Progenitor cell of endocrine pancreas (in vitro differentiated cells): ENCODE measurements around the gene TFAP2A. TPM values are rescaled to one million over a fixed set of nuclear protein-coding genes. Genes with fewer than 3 reads are reported as not detected.
A peak's percentile ranks its signal among the peaks of the same experiment; 100 is the strongest.

ENCODE experiments used
- DNase-seq: peaks from one replicate; pipeline ENCODE4 v3.0.0; 2021; ENCODE audit warnings: low spot score; ENCODE audit not compliant: unreplicated experiment
- H3K27ac Mint-ChIP-seq: 2 replicates; pipeline ENCODE4 v1.8.0; 2021; ENCODE audit warnings: mild to moderate bottlenecking, moderate library complexity, mixed read lengths
- H3K27me3 Mint-ChIP-seq: 2 replicates; pipeline ENCODE4 v1.8.0; 2021; ENCODE audit warnings: mixed read lengths
- H3K36me3 Mint-ChIP-seq: 2 replicates; pipeline ENCODE4 v1.8.0; 2022; ENCODE audit warnings: mixed read lengths; ENCODE audit not compliant: insufficient read depth
- H3K4me1 Mint-ChIP-seq: 2 replicates; pipeline ENCODE4 v1.8.0; 2021; ENCODE audit warnings: low read depth, mixed read lengths
- H3K4me3 Mint-ChIP-seq: 2 replicates; pipeline ENCODE4 v1.8.0; 2021; ENCODE audit warnings: low read depth, mild to moderate bottlenecking, moderate library complexity, mixed read lengths
- H3K9me3 Mint-ChIP-seq: 2 replicates; pipeline ENCODE4 v1.8.0; 2021; ENCODE audit warnings: low read depth, mixed read lengths
- total RNA-seq: library from RNA; stranded (reverse); gene quantifications from 2 replicates; pipeline ENCODE4 v1.2.1, GENCODE V29; 2021
- TF ChIP-seq, protein P1 (sequence below): fragments of 200-600 bp; sonication (generic); IDR thresholded peaks from one replicate; pipeline ENCODE4 v1.5.0; 2021; ENCODE audit warnings: antibody characterized with exemption, mild to moderate bottlenecking; ENCODE audit not compliant: unreplicated experiment

Gene TFAP2A
- total RNA-seq, 1 donor from 2014 or later = 4.7 TPM

DNA sequence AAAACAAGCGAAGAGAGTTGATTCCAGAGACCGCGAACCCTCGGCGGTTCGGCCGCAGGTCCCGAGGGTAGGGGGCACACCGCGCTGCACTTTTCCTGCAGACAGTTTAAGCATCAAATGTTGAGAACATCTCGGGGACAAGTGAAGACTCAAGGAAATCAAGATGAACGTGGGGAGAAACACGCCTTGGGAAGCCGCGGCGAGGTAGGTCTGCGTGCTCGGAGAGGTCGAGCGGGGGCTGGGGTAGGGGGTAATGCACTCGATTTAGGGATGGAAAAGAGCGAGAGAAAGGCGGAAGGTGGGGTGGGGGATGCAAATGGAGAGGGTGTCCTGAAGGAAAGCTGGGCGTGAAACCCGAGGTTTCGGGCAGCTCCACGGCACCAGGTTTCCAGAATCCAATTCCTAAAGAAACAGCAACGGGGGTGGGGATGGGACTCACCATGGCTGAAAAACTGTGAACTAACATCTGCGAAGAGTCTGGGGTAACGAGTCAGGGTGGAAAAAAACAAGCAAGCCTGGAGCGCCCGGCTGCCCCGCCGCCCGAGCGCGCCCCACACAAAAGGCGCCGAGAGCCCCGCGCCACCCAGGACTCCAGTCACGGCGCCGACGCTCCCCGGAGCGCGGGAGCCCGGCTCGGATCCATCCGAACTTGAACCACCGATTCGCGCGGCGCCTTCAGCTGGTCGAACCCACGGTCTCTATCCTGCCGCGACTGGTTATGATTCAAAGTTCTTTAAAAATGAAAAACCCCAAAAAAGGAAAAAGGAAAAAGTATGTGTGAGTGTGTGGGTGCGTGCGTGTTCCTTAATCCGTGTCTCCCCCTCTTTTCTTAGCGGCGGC, 3.5 kb downstream of the TFAP2A start:
- peak overlapping the region; percentile 66 for H3K4me3 Mint-ChIP-seq
- no peak for DNase-seq
- peaks cover 95% of the 10 kb centered on the region for H3K27me3 Mint-ChIP-seq
- no peaks in the 10 kb centered on the region for H3K36me3 Mint-ChIP-seq
- peaks cover 22% of the 10 kb centered on the region for H3K4me1 Mint-ChIP-seq
- TF ChIP-seq, protein P1, sequence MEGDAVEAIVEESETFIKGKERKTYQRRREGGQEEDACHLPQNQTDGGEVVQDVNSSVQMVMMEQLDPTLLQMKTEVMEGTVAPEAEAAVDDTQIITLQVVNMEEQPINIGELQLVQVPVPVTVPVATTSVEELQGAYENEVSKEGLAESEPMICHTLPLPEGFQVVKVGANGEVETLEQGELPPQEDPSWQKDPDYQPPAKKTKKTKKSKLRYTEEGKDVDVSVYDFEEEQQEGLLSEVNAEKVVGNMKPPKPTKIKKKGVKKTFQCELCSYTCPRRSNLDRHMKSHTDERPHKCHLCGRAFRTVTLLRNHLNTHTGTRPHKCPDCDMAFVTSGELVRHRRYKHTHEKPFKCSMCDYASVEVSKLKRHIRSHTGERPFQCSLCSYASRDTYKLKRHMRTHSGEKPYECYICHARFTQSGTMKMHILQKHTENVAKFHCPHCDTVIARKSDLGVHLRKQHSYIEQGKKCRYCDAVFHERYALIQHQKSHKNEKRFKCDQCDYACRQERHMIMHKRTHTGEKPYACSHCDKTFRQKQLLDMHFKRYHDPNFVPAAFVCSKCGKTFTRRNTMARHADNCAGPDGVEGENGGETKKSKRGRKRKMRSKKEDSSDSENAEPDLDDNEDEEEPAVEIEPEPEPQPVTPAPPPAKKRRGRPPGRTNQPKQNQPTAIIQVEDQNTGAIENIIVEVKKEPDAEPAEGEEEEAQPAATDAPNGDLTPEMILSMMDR = no peak
- peak overlapping the region; percentile 81 for H3K27ac Mint-ChIP-seq
- no peaks in the 10 kb centered on the region for H3K9me3 Mint-ChIP-seq

DNA sequence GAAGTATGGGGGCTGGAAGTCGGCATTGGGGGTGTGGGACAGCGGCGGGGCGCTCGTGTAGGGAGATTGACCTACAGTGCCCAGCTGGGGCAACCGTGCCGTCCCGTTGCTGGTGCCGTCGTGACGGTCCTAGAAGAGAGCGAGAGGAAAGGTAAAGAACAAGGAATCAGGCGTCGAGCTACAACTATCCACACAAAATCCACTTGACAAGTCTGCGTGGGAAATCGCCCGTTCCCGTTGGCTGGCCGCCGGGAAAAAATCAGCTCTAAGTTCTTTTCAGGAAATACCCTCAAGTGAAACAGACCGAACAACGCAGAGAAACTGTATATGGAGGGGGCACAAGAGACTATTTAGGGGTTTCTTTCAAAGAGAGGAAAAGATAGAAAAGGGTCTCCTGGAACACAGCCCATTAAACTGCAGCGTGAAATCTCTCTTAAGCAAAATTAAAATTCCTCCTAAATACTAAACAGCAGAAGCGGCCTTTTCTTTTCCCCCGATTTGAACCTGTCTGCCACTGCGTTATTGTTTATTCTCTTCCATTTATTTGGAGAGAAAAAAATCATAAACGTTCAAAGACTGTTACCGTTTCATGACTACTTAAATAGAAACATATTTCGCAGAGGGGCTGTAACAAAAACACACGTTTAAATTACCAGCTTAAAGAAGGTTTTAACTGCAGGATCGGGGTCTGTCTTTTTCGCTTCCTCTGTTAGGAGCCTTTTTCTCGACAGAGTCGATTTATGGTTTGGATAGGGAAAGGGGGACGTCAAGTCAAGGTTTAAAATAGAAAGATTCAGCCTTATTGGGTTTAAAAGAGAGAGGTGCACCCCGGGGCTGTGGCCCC, 4.4 kb downstream of the TFAP2A start:
- Mint-ChIP-seq H3K27ac (peak overlapping the region; percentile 47), H3K36me3 (no peaks in the 10 kb centered on the region), H3K4me3 (peak overlapping the region; percentile 40), H3K9me3 (no peaks in the 10 kb centered on the region), H3K4me1 (peaks cover 21% of the 10 kb centered on the region), H3K27me3 (peaks cover 95% of the 10 kb centered on the region)
- TF ChIP-seq, protein P1 = no peak
- no peak for DNase-seq

DNA sequence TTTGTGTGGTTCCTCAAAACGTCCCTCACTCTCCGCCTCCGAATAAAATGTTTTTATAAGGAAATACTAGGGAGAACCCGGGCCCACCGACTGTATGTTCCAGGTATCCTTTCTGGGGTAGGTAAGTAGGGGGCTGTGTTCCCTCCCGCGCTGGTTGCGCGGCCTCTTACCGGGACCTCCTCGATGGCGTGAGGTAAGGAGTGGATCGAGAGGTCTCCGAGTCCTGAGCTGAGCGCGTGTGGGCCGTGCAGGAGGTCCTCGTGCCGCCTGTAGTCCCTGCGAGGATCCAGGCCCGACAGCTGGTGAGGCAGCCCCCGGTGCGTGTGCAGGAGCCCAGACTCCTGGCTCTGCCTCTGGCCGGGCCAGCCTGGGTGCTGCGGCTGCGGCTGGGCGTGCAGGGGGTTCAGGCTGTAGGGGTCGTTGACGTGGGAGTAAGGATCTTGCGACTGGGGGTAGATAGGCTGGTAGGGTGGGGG, 5.1 kb downstream of the TFAP2A start:
- peaks cover 95% of the 10 kb centered on the region for H3K27me3 Mint-ChIP-seq
- H3K27ac Mint-ChIP-seq = peak overlapping the region; percentile 47
- DNase-seq = no peak

DNA sequence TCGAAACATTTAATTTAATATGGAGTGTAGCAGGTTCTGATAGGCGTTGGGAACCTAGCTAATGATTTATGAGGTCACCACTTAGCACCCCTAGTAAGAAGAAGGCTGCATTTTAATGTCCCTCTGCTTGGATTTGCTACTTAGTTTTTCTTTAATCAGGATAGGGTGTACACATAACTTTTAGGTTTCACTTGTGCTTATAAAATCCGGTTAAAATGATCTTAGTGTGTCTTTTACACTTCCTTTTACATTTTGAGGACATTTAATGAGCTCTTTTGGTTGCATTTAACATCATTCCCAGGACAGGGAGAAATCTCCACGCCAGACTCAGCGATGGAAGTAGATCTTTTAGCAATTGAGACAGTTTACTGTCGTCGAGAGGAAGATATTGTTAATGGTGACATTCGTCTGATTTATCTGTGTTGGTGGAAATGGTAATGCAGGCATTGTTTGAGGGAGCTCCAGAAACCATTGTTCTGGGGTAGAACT, 5.6 kb downstream of the TFAP2A start:
- Mint-ChIP-seq H3K36me3 (no peaks in the 10 kb centered on the region), H3K9me3 (no peaks in the 10 kb centered on the region), H3K4me1 (peaks cover 17% of the 10 kb centered on the region), H3K27me3 (peaks cover 93% of the 10 kb centered on the region), H3K27ac (peak overlapping the region; percentile 2), H3K4me3 (peak overlapping the region; percentile 52)
- TF ChIP-seq, protein P1 = no peak
- no peak for DNase-seq

More for the DNA sequence above, 5.1 kb downstream of the TFAP2A start:
- H3K36me3 Mint-ChIP-seq = no peaks in the 10 kb centered on the region
- peak overlapping the region; percentile 52 for H3K4me3 Mint-ChIP-seq
- peaks cover 17% of the 10 kb centered on the region for H3K4me1 Mint-ChIP-seq
- TF ChIP-seq, protein P1 = no peak
- no peaks in the 10 kb centered on the region for H3K9me3 Mint-ChIP-seq

DNA sequence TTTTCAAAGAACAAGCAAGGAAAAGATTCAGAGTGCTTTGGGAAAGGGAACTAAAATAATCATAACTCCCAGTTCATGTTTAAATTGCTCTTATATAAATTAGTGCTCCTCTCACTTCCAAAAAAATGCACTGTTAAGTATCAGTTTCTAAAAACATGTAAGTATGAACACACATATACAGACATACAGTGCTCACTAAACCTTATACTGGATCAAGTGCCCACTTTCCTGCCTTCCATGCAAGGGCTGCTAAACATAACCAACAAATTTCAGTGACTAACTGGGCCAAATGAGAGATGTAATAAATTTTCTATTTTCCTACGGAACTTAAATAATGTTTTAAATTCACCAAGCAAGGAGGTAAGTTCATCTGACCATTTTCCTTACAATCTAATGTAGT, 6.4 kb downstream of the TFAP2A start:
- no peak for DNase-seq
- Mint-ChIP-seq H3K36me3 (no peaks in the 10 kb centered on the region), H3K27me3 (peaks cover 88% of the 10 kb centered on the region), H3K4me1 (peaks cover 16% of the 10 kb centered on the region), H3K4me3 (no peak overlapping the region), H3K27ac (no peak overlapping the region), H3K9me3 (no peaks in the 10 kb centered on the region)
- TF ChIP-seq, protein P1 = no peak
